ENCODE data around the gene TPH1. TPM values are rescaled to one million over a fixed set of nuclear protein-coding genes. Genes with fewer than 3 reads are reported as not detected.

TPH1 gene
- total RNA-seq, 1 experiment from 2014 or later = not detected

Other genes with a start within 250 kb of the TPH1 start
- gene SERGEF, start 33.2 kb downstream of the TPH1 start, total RNA-seq (2014; rRNA removed; shearing (Covaris generic)) = 28.2 and 111 TPM in 2 replicates
- 37.7 and 37.9 TPM in 2 replicates for gene SAAL1, start 59.8 kb upstream of the TPH1 start, total RNA-seq (2014; rRNA removed; shearing (Covaris generic))
- gene MRGPRX3, start 86.3 kb upstream of the TPH1 start, total RNA-seq (2014; rRNA removed; shearing (Covaris generic)) = not detected in 2 replicates
- gene MRGPRX4, start 126.6 kb upstream of the TPH1 start, total RNA-seq (2014; rRNA removed; shearing (Covaris generic)) = not detected in 2 replicates
- not detected in 2 replicates for gene SAA4, start 190.5 kb upstream of the TPH1 start, total RNA-seq (2014; rRNA removed; shearing (Covaris generic))
- gene SAA2, start 202.4 kb upstream of the TPH1 start, total RNA-seq (2014; rRNA removed; shearing (Covaris generic)) = not detected in 2 replicates
- gene SAA1, start 220.0 kb upstream of the TPH1 start, total RNA-seq (2014; rRNA removed; shearing (Covaris generic)) = 3.3 and 4.6 TPM in 2 replicates

Data from G401 (cell line).